DND-41 (cell line): Measurements from ENCODE around the gene TPM4.

Experiments used
- ATAC-seq: fragments of 200-7000 bp; cut with Tn5 transposase; 3 replicates; pipeline ENCODE4 v1.9.1; 2021; ENCODE audit warnings: low read depth; ENCODE audit not compliant: insufficient read depth
- DNase-seq: peaks from one replicate; pipeline ENCODE4 v3.0.0-alpha.2; 2020
- H2AFZ ChIP-seq: 2 replicates; pipeline ENCODE4 v1.6.0; 2012; ENCODE audit warnings: low read depth, low read length
- H3K27ac ChIP-seq: 2 replicates; pipeline ENCODE4 v1.5.1; 2012; ENCODE audit warnings: low read length, inconsistent platforms
- H3K27me3 ChIP-seq: fragments of 200-600 bp; sonication (generic); 2 replicates; pipeline ENCODE4 v1.6.0; 2012; ENCODE audit warnings: low read length, mild to moderate bottlenecking, inconsistent platforms; ENCODE audit not compliant: insufficient read depth, poor library complexity
- H3K36me3 ChIP-seq: 2 replicates; pipeline ENCODE4 v1.5.1; 2012; ENCODE audit warnings: low read length, inconsistent platforms; ENCODE audit not compliant: insufficient read depth
- H3K4me1 ChIP-seq: 2 replicates; pipeline ENCODE4 v1.5.1; 2012; ENCODE audit warnings: mild to moderate bottlenecking, low read length; ENCODE audit not compliant: insufficient read depth
- H3K4me2 ChIP-seq: 2 replicates; pipeline ENCODE4 v1.6.0; 2012; ENCODE audit warnings: mild to moderate bottlenecking, moderate library complexity, low read length, inconsistent platforms; ENCODE audit not compliant: insufficient read depth
- H3K4me3 ChIP-seq, 2 experiments: fragments of 200-600 bp in 1 of 2; shearing (Covaris generic) in 1 of 2; 2 replicates each; pipeline ENCODE4 v1.5.1; 2012 to 2016; ENCODE audit warnings: inconsistent platforms in 2 of 2, low read length in 2 of 2, mild to moderate bottlenecking in 2 of 2, low read depth in 1 of 2, moderate library complexity in 1 of 2
- H3K79me2 ChIP-seq: 2 replicates; pipeline ENCODE4 v1.6.0; 2012; ENCODE audit warnings: low read length, inconsistent platforms; ENCODE audit not compliant: insufficient read depth
- H3K9ac ChIP-seq: 2 replicates; pipeline ENCODE4 v1.6.0; 2012; ENCODE audit warnings: low read depth, mild to moderate bottlenecking, inconsistent platforms, low read length, moderate library complexity
- H3K9me3 ChIP-seq: 2 replicates; pipeline ENCODE4 v1.5.1; 2012; ENCODE audit warnings: low read length, moderate library complexity, mild to moderate bottlenecking, inconsistent platforms; ENCODE audit not compliant: insufficient read depth, severe bottlenecking
- H4K20me1 ChIP-seq: 2 replicates; pipeline ENCODE4 v1.6.0; 2012; ENCODE audit warnings: low read length; ENCODE audit not compliant: insufficient read depth
- EZH2 ChIP-seq: IDR thresholded peaks from 3 replicates; pipeline ENCODE4 v1.6.1; 2012; ENCODE audit warnings: borderline replicate concordance, low read depth, mild to moderate bottlenecking, moderate library complexity, low read length, inconsistent platforms; ENCODE audit not compliant: severe bottlenecking
- TF ChIP-seq, protein P1 (sequence below): IDR thresholded peaks from 2 replicates; pipeline ENCODE4 v1.5.1; 2012; ENCODE audit warnings: borderline replicate concordance, low read length, moderate library complexity, mild to moderate bottlenecking; ENCODE audit not compliant: poor library complexity, severe bottlenecking; ENCODE audit errors: extremely low read depth

Gene TPM4

DNA sequence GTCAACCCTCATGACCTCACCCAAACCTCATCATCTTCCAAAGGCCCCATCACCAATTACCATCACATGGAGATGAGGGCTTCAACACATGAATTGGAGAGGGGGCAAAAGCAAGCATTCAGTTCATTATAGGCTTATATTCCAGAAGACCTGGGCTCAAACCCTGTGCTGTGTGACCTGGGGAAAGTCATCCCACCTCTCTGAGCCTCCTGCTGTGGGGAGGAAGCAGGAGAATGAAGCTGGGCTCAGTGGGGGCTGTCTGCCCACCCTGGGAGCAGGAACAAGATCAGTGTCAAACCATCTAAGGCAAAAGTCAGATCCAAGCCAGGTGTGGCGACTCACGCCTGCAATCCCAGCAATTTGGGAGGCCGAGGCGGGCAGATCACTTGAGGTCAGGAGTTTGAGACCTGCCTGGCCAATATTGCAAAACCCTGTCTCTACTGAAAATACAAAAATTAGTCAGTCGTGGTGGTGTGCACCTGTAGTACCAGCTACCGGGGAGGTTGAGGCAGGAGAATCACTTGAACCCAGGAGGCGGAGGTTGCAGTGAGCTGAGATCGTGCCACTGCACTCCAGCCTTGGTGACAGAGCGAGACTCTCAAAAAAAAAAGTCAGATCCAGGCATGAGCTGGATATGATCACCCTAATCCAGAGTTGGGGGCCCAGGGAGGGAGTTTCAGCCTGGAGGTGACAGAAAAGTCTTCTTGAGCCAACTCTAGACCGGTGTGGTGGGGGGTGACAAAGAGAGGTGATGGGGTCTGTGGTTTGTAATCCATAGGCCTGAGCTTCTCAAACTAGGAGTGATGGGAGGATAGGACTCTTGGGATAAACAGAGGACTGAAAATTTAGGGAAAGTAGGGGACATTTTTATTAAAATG, 1.6 kb upstream of the TPM4 start:
- no peak overlapping the region for H3K27ac ChIP-seq
- H3K4me2 ChIP-seq: no peak overlapping the region
- H3K79me2 ChIP-seq: peaks cover 26% of the 10 kb centered on the region
- DNase-seq: no peak
- H4K20me1 ChIP-seq: peaks cover 9% of the 10 kb centered on the region
- H3K36me3 ChIP-seq: peaks cover 5% of the 10 kb centered on the region; the same call in 1 of the 2 replicates
- no peaks in the 10 kb centered on the region for H3K27me3 ChIP-seq
- no peak overlapping the region for H3K4me3 ChIP-seq
- no peak overlapping the region for H2AFZ ChIP-seq
- H3K9me3 ChIP-seq: no peaks in the 10 kb centered on the region
- peaks cover 30% of the 10 kb centered on the region for H3K4me1 ChIP-seq
- no peak for ATAC-seq
- no peak for TF ChIP-seq EZH2
- TF ChIP-seq, protein P1, sequence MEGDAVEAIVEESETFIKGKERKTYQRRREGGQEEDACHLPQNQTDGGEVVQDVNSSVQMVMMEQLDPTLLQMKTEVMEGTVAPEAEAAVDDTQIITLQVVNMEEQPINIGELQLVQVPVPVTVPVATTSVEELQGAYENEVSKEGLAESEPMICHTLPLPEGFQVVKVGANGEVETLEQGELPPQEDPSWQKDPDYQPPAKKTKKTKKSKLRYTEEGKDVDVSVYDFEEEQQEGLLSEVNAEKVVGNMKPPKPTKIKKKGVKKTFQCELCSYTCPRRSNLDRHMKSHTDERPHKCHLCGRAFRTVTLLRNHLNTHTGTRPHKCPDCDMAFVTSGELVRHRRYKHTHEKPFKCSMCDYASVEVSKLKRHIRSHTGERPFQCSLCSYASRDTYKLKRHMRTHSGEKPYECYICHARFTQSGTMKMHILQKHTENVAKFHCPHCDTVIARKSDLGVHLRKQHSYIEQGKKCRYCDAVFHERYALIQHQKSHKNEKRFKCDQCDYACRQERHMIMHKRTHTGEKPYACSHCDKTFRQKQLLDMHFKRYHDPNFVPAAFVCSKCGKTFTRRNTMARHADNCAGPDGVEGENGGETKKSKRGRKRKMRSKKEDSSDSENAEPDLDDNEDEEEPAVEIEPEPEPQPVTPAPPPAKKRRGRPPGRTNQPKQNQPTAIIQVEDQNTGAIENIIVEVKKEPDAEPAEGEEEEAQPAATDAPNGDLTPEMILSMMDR: no peak
- no peak overlapping the region for H3K9ac ChIP-seq

DNA sequence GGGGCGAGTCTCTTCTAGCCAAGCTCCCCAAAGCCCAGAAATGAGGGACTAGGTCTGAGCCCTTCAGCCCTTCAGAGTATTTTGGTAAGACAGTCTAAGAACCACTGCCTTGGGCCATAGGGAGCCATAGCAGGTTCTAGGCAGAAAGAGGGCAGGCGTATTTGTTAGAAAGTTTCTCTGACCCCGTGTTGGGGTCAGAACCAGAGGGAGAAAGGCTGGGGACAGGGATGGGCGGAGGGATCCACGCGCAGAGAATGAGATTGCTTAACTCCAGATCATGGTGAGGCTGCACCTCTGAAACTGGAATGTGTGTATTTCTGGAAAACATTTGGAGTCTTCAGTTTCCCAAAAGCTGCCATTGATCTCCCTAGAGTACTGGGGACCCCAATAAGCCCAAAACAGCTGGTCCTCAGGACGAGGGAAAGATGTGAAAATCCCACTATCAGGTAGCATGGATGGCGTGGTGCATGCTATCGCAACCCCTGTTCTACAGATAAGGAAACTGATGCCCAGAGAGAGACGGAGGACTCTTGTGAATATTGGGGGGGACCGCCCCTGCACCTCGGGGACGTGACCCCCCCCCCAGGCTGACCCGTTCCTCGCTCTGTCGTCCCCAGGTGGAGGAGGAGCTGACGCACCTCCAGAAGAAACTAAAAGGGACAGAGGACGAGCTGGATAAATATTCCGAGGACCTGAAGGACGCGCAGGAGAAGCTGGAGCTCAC, 703 bp upstream of the TPM4 start:
- Histone ChIP-seq H3K36me3 (peaks cover 14% of the 10 kb centered on the region), H3K79me2 (peaks cover 35% of the 10 kb centered on the region), H3K4me2 (peak overlapping the region; percentile 80), H3K27ac (no peak overlapping the region), H2AFZ (peak overlapping the region; percentile 48), H3K4me3 (peak overlapping the region; percentile 95; a peak in 3 of 4 replicates), H3K9ac (peak overlapping the region; percentile 97), H3K27me3 (no peaks in the 10 kb centered on the region), H3K4me1 (peaks cover 37% of the 10 kb centered on the region), H3K9me3 (no peaks in the 10 kb centered on the region), H4K20me1 (peaks cover 18% of the 10 kb centered on the region)
- DNase-seq (no peak), ATAC-seq (no peak)
- TF ChIP-seq EZH2: no peak
- TF ChIP-seq, protein P1: no peak

DNA sequence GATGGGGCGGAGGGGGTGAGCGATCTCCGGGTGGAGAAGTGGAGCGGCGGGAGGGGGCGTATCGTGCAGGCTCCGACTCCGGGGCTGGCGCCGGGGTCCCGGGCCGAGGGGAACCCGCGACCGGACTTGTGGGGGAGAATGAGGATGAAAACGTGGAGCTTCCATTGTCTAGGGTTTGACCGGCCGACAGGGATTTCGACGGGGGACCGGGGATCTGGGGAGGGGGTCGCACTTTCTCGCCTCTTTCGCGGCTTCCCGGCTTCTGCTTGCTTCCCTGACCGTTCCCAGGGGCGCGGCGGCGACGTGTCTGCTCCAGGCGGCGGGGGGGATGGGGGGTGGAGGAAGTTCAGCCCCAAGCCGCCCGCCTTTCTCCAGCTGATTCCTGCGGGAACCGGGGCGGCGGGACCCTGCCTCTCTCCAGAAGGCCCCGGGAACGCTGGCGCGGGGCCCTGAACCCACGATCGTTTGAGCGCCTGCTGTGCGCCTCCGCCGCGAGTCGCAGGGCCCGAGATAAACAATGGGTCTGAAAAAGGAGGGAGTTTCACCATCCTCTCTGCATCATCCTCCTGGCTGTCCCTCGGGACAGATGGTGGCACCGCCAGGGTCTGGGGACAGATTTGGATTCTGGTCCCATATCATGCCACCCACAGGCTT, 790 bp downstream of the TPM4 start:
- no peak for ATAC-seq
- Histone ChIP-seq H3K79me2 (peaks cover 50% of the 10 kb centered on the region), H4K20me1 (peaks cover 32% of the 10 kb centered on the region), H3K27ac (peak overlapping the region; percentile 94), H3K9ac (peak overlapping the region; percentile 97), H3K4me1 (peaks cover 37% of the 10 kb centered on the region), H3K4me3 (peak overlapping the region; percentile 95), H3K36me3 (peaks cover 29% of the 10 kb centered on the region), H3K9me3 (no peaks in the 10 kb centered on the region), H3K27me3 (no peaks in the 10 kb centered on the region), H2AFZ (peak overlapping the region; percentile 48), H3K4me2 (peak overlapping the region; percentile 80)
- no peak for TF ChIP-seq EZH2
- TF ChIP-seq, protein P1: no peak
- DNase-seq: peak; percentile 48
